Smooth muscle cell (in vitro differentiated cells): ENCODE results near the gene KLF15. TPM values are rescaled to one million over a fixed set of nuclear protein-coding genes. Genes with fewer than 3 reads are reported as not detected.

Source experiments
- DNase-seq: peaks from one replicate; lab custom pipeline; 2025; ENCODE audit not compliant: unreplicated experiment; lab: John Stamatoyannopoulos, UW
- H2AFZ ChIP-seq: fragments of 200-600 bp; sonication (generic); 2 replicates; pipeline ENCODE4 v1.6.0; 2016; ENCODE audit warnings: antibody characterized with exemption, low read depth, mild to moderate bottlenecking
- H3F3A ChIP-seq: fragments of 200-600 bp; sonication (generic); 2 replicates; pipeline ENCODE4 v1.6.0; 2017; ENCODE audit warnings: antibody characterized with exemption, low read depth
- H3K27ac ChIP-seq: fragments of 200-600 bp; sonication (generic); 2 replicates; pipeline ENCODE4 v1.5.1; 2016; ENCODE audit warnings: low read depth, mild to moderate bottlenecking
- H3K27me3 ChIP-seq: fragments of 200-600 bp; sonication (generic); 2 replicates; pipeline ENCODE4 v1.6.1; 2016; ENCODE audit warnings: low read depth, mild to moderate bottlenecking
- H3K36me3 ChIP-seq: fragments of 200-600 bp; sonication (generic); 2 replicates; pipeline ENCODE4 v1.5.1; 2016; ENCODE audit warnings: low read depth
- H3K4me1 ChIP-seq: fragments of 200-600 bp; sonication (generic); 2 replicates; pipeline ENCODE4 v1.5.1; 2016; ENCODE audit warnings: low read depth
- H3K4me2 ChIP-seq: fragments of 200-600 bp; sonication (generic); 2 replicates; pipeline ENCODE4 v1.6.0; 2016; ENCODE audit warnings: mild to moderate bottlenecking
- H3K4me3 ChIP-seq: fragments of 200-600 bp; sonication (generic); 2 replicates; pipeline ENCODE4 v1.5.1; 2016; ENCODE audit warnings: mild to moderate bottlenecking
- H3K79me2 ChIP-seq: fragments of 200-600 bp; sonication (generic); 2 replicates; pipeline ENCODE4 v1.6.0; 2016; ENCODE audit warnings: low read depth, mild to moderate bottlenecking
- H3K9ac ChIP-seq: fragments of 200-600 bp; sonication (generic); 2 replicates; pipeline ENCODE4 v1.6.0; 2016; ENCODE audit warnings: low read depth
- H3K9me3 ChIP-seq: fragments of 200-600 bp; sonication (generic); replicated peaks from 2 replicates; pipeline ENCODE4 v1.5.1; 2016; ENCODE audit warnings: low read depth
- H4K20me1 ChIP-seq: fragments of 200-600 bp; sonication (generic); 2 replicates; pipeline ENCODE4 v1.6.0; 2016; ENCODE audit warnings: low read depth
- CTCF ChIP-seq: fragments of 200-600 bp; sonication (generic); IDR thresholded peaks from 2 replicates; pipeline ENCODE4 v1.5.1; 2017; ENCODE audit warnings: borderline replicate concordance, mild to moderate bottlenecking, antibody characterized with exemption; ENCODE audit not compliant: insufficient read depth, poor library complexity, severe bottlenecking
- WGBS: methylation state at CpG from one replicate; pipeline ENCODE4 v1.1.7; 2016; ENCODE audit warnings: low lambda C conversion rate; 5-methylcytosine and 5-hydroxymethylcytosine counted together
- polyA plus RNA-seq: library from polyadenylated mRNA; unstranded; fragments of >200 nt; fragmentation: Nextera tagmentation; extraction: Ambion mirVana; gene quantifications from 2 replicates; pipeline ENCODE4 v1.2.1, GENCODE V29; 2016
- total RNA-seq: library from RNA; depleted of rRNA; stranded (reverse); fragments of >200 nt; gene quantifications from 2 replicates; pipeline ENCODE4 v1.2.3, GENCODE V29; 2014

The KLF15 gene
- total and polyA plus RNA-seq, 2 experiments from 2014 or later = not detected

- 72% methylated on average over 4 of the region's 4 CpGs for WGBS
- no peak for TF ChIP-seq CTCF
- Histone ChIP-seq H3K79me2 (no peaks in the 10 kb centered on the region), H3K4me1 (no peaks in the 10 kb centered on the region), H4K20me1 (no peaks in the 10 kb centered on the region), H3K27me3 (no peaks in the 10 kb centered on the region), H3K27ac (no peak overlapping the region), H3K4me2 (no peak overlapping the region), H3K4me3 (no peak overlapping the region), H3F3A (no peaks in the 10 kb centered on the region), H3K36me3 (no peaks in the 10 kb centered on the region), H3K9me3 (no peaks in the 10 kb centered on the region), H3K9ac (no peak overlapping the region), H2AFZ (no peak overlapping the region)
- DNase-seq = no peak
Observed at GRCh38 chr3:126370055-126370454, 12.8 kb upstream of the KLF15 start.

DNA sequence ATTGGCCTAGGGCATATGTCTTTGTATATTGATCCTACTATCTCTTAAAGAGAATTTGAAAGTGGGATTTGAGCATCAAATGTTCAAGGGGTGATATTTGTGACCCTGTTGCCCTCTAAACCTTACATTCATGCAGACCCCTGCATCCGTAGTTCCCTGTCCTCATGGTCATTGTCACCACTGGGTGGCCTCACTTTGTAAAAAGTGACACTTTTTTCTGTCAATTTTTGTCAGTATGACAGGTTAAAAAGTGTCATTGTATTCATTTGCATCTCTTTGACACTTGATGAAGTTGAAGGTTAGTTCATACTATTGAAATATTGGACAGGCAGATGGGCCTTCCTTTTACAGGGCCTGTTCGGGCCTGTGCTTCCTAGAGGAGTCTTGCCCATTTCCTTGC lies 12.3 kb upstream of the KLF15 start:
- Histone ChIP-seq H3K4me3 (no peak overlapping the region), H3K27ac (no peak overlapping the region), H3K4me2 (no peak overlapping the region), H3F3A (no peaks in the 10 kb centered on the region), H2AFZ (no peak overlapping the region), H3K79me2 (no peaks in the 10 kb centered on the region), H3K27me3 (no peaks in the 10 kb centered on the region), H3K36me3 (no peaks in the 10 kb centered on the region), H4K20me1 (no peaks in the 10 kb centered on the region), H3K9ac (no peak overlapping the region), H3K9me3 (no peaks in the 10 kb centered on the region), H3K4me1 (no peaks in the 10 kb centered on the region)
- 94% methylated on average over 2 of the region's 2 CpGs for WGBS
- DNase-seq = no peak
- TF ChIP-seq CTCF = no peak

DNA sequence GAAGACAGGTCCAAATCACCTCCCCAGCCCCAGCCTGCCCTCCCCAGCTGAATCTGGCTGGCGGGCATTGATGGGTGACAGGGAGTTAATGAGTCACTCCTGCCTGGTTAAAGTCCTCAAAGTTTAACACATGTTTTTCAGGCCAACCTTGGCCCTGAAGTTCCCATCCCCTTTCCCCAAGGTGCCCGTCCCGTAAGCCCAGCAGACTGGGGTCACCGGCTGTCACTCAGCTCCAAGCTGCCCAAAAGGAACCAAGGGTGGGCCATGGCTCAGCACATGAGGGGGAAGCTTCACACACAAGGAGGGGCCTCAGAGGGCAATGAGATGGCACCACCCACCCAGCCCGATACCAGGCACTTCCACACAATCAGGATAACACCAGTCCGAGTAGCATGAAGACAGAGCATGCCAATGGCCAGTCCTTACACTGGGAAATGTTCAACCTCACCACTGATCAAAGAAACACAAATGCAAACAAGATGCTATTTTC lies 10.2 kb upstream of the KLF15 start:
- TF ChIP-seq CTCF = no peak
- no peak overlapping the region for H2AFZ ChIP-seq
- no peak for DNase-seq
- no peaks in the 10 kb centered on the region for H3K79me2 ChIP-seq
- no peaks in the 10 kb centered on the region for H3K9me3 ChIP-seq
- no peaks in the 10 kb centered on the region for H3K27me3 ChIP-seq
- H3K4me2 ChIP-seq = no peak overlapping the region
- H3K27ac ChIP-seq = no peak overlapping the region
- 94% methylated on average over 6 of the region's 6 CpGs for WGBS
- H3K4me3 ChIP-seq = no peak overlapping the region
- H4K20me1 ChIP-seq = no peaks in the 10 kb centered on the region
- H3K4me1 ChIP-seq = no peaks in the 10 kb centered on the region
- no peaks in the 10 kb centered on the region for H3K36me3 ChIP-seq
- no peaks in the 10 kb centered on the region for H3F3A ChIP-seq
- H3K9ac ChIP-seq = no peak overlapping the region
